Endometrial microvascular endothelial cells (primary cell): ENCODE results near the gene R3HCC1L. TPM values are rescaled to one million over a fixed set of nuclear protein-coding genes. Genes with fewer than 3 reads are reported as not detected.
"Not testable (repeated sequence)": the region's sequence is repeated elsewhere in the genome, so short reads cannot be mapped to it uniquely, and the experiment has no call there.

ENCODE experiments used
- in situ Hi-C: cut with HindIII; loops from 2 replicates; pipeline ENCODE4 v1.10.0; 2017; ENCODE audit warnings: low sequenced_read_pairs, low pct_unique_long_range_greater_than_20kb; ENCODE audit errors: inconsistent ontology term
- total RNA-seq: library from RNA; depleted of rRNA; stranded (reverse); fragments of >200 nt; gene quantifications from one replicate; pipeline ENCODE4 v1.2.3, GENCODE V29; 2015; ENCODE audit errors: inconsistent ontology term

The R3HCC1L gene
- total RNA-seq, 1 donor from 2014 or later = 9.6 TPM

- in situ Hi-C loops = no loop called here
Measured at GRCh38 chr10:98168147-98168546, 33.7 kb downstream of the R3HCC1L start.

- in situ Hi-C loops = no loop called here
Measured at GRCh38 chr10:98168766-98169165, 34.3 kb downstream of the R3HCC1L start.

GRCh38 chr10:98169379-98169778 lies 34.9 kb downstream of the R3HCC1L start:
- in situ Hi-C loops = no loop called here

GRCh38 chr10:98170249-98171117 lies 36.0 kb downstream of the R3HCC1L start:
- in situ Hi-C loops = no loop called here

- in situ Hi-C loops = no loop called here
Measured at GRCh38 chr10:98172073-98172472, 37.6 kb downstream of the R3HCC1L start.

GRCh38 chr10:98172495-98172894 lies 38.0 kb downstream of the R3HCC1L start:
- in situ Hi-C loops = no loop called here

- in situ Hi-C loops = no loop called here
Measured at GRCh38 chr10:98173260-98173659, 38.8 kb downstream of the R3HCC1L start.

- in situ Hi-C loops = not testable (repeated sequence)
Measured at GRCh38 chr10:98182351-98182915, 48.0 kb downstream of the R3HCC1L start.

GRCh38 chr10:98186681-98187080 lies 52.2 kb downstream of the R3HCC1L start:
- in situ Hi-C loops = no loop called here

GRCh38 chr10:98190773-98191172 lies 56.3 kb downstream of the R3HCC1L start:
- in situ Hi-C loops = not testable (repeated sequence)

- in situ Hi-C loops = no loop called here
Measured at GRCh38 chr10:98193037-98193436, 58.6 kb downstream of the R3HCC1L start.

GRCh38 chr10:98194633-98195032 lies 60.2 kb downstream of the R3HCC1L start:
- in situ Hi-C loops = no loop called here

GRCh38 chr10:98195120-98195519 lies 60.7 kb downstream of the R3HCC1L start:
- in situ Hi-C loops = no loop called here

GRCh38 chr10:98196985-98197384 lies 62.5 kb downstream of the R3HCC1L start:
- in situ Hi-C loops = no loop called here

GRCh38 chr10:98201760-98202159 lies 67.3 kb downstream of the R3HCC1L start:
- in situ Hi-C loops = no loop called here

- in situ Hi-C loops = no loop called here
Measured at GRCh38 chr10:98202378-98202777, 67.9 kb downstream of the R3HCC1L start.

- in situ Hi-C loops = no loop called here
Measured at GRCh38 chr10:98205351-98205750, 70.9 kb downstream of the R3HCC1L start.

- in situ Hi-C loops = no loop called here
Measured at GRCh38 chr10:98208925-98209324, 74.5 kb downstream of the R3HCC1L start.

- in situ Hi-C loops = no loop called here
Measured at GRCh38 chr10:98209441-98209840, 75.0 kb downstream of the R3HCC1L start.

- in situ Hi-C loops = no loop called here
Measured at GRCh38 chr10:98212196-98212595, 77.7 kb downstream of the R3HCC1L start.
